Activated naive CD4-positive, alpha-beta T cell treated with anti-CD3 and anti-CD28 coated beads for 36 hours (primary cell): Measurements from ENCODE around the gene ARHGAP27. TPM values are rescaled to one million over a fixed set of nuclear protein-coding genes. Genes with fewer than 3 reads are reported as not detected.

Experiments
- CTCF ChIA-PET: fragments of 350-600 bp; sonication (Branson Sonifier 250); formaldehyde crosslinking; loops from one replicate; lab custom pipeline; 2021; ENCODE audit warnings: antibody characterized with exemption; lab: Charles Lee
- DNase-seq: peaks from one replicate; pipeline ENCODE4 v3.0.0-alpha.2; 2020
- H3K27ac Mint-ChIP-seq: one replicate; pipeline ENCODE4 v1.8.0; 2021; ENCODE audit warnings: mild to moderate bottlenecking, mixed read lengths
- H3K27me3 Mint-ChIP-seq: one replicate; pipeline ENCODE4 v1.8.0; 2021; ENCODE audit warnings: low read depth, mixed read lengths
- H3K36me3 Mint-ChIP-seq: one replicate; pipeline ENCODE4 v1.8.0; 2021; ENCODE audit warnings: low read depth, mixed read lengths
- H3K4me1 Mint-ChIP-seq: one replicate; pipeline ENCODE4 v1.8.0; 2021; ENCODE audit warnings: low read depth, mixed read lengths
- H3K4me3 Mint-ChIP-seq: one replicate; pipeline ENCODE4 v1.8.0; 2021; ENCODE audit warnings: mild to moderate bottlenecking, moderate library complexity, mixed read lengths
- H3K9me3 Mint-ChIP-seq: one replicate; pipeline ENCODE4 v1.8.0; 2021; ENCODE audit warnings: mixed read lengths
- intact Hi-C: fragments of 100-400 bp; cut with micrococcal nuclease; formaldehyde crosslinking; loops from one replicate; pipeline ENCODE4 v1.15.1; 2023
- total RNA-seq, 2 experiments: library from RNA; stranded (reverse); gene quantifications; one replicate each; pipeline ENCODE4 v1.2.3, GENCODE V29; 2021

Gene ARHGAP27
- total RNA-seq, 2 experiments from 2014 or later = 39.5 to 41.3 TPM

DNA sequence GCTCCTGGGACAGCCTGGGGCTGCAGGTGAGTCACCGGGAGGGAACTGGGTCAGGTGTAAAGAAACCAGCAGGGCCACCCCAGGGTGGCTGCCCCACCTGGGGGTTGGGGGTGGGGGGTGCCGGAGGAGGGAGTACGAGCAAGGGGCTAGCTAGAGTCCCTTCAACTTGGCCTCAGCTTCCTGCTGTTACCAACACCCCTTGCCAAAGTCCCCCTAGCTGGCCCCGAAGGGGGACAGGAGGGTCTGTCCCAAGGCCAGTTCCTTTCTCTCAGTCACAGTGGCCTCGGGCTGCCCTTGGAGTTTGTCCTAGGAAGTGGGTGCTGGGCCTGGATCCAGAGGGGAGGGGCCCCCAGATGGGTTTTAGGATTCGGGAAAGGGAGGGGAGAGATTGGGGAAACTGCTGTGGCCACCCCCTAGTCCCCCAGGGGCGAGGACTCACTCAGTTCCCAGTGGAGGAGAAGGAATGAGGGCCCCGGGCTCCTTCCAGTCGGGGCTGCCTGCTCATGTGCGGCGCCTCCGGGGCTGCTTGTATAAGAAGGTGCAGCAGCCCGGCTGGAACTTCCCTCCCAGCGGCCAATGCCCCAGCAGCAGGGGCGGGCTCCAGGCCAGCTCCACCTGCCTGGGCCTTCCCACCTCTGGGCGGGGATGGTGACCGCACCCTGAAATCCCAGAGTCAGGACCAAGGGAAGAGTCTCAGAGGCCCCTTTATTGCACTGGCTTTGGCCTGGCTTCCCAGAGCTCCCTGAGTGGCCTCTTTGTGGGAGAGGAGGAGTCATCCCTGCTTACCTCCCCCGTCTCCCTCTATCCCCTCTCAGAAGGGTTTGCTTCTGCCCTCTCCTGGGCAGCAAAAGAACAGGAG lies 7.3 kb downstream of the ARHGAP27 start:
- H3K27me3 Mint-ChIP-seq = peaks cover 5% of the 10 kb centered on the region
- H3K4me1 Mint-ChIP-seq = peaks cover 13% of the 10 kb centered on the region
- H3K27ac Mint-ChIP-seq = no peak overlapping the region
- no peaks in the 10 kb centered on the region for H3K9me3 Mint-ChIP-seq
- no peak overlapping the region for H3K4me3 Mint-ChIP-seq
- no peak for DNase-seq
- H3K36me3 Mint-ChIP-seq = no peaks in the 10 kb centered on the region
- intact Hi-C loops = loop anchor here (2.0 kb wide), 1 partner anchor 31 kb away; no protein-coding TSS in a partner anchor
- CTCF ChIA-PET = no interaction called here

- no peak overlapping the region for H3K27ac Mint-ChIP-seq
- CTCF ChIA-PET = interaction anchor here (1.0 kb wide), 1 partner anchor 12 kb away, joined by 3 read pairs; no protein-coding TSS in a partner anchor
- peaks cover 5% of the 10 kb centered on the region for H3K27me3 Mint-ChIP-seq
- peaks cover 13% of the 10 kb centered on the region for H3K4me1 Mint-ChIP-seq
- DNase-seq = no peak
- no peaks in the 10 kb centered on the region for H3K36me3 Mint-ChIP-seq
- no peaks in the 10 kb centered on the region for H3K9me3 Mint-ChIP-seq
- intact Hi-C loops = loop anchor here (2.0 kb wide), 1 partner anchor 30 kb away; no protein-coding TSS in a partner anchor
- H3K4me3 Mint-ChIP-seq = no peak overlapping the region
Observed at GRCh38 chr17:45424769-45425124, 7.9 kb downstream of the ARHGAP27 start.

GRCh38 chr17:45423975-45424335 lies 8.7 kb downstream of the ARHGAP27 start:
- peaks cover 5% of the 10 kb centered on the region for H3K27me3 Mint-ChIP-seq
- no peaks in the 10 kb centered on the region for H3K36me3 Mint-ChIP-seq
- H3K4me3 Mint-ChIP-seq = no peak overlapping the region
- no peaks in the 10 kb centered on the region for H3K9me3 Mint-ChIP-seq
- no peak for DNase-seq
- CTCF ChIA-PET = interaction anchor here (1.0 kb wide), 1 partner anchor 11 kb away, joined by 3 read pairs; no protein-coding TSS in a partner anchor
- no peak overlapping the region for H3K27ac Mint-ChIP-seq
- intact Hi-C loops = loop anchor here (2.0 kb wide), 1 partner anchor 29 kb away; no protein-coding TSS in a partner anchor
- H3K4me1 Mint-ChIP-seq = peaks cover 10% of the 10 kb centered on the region

DNA sequence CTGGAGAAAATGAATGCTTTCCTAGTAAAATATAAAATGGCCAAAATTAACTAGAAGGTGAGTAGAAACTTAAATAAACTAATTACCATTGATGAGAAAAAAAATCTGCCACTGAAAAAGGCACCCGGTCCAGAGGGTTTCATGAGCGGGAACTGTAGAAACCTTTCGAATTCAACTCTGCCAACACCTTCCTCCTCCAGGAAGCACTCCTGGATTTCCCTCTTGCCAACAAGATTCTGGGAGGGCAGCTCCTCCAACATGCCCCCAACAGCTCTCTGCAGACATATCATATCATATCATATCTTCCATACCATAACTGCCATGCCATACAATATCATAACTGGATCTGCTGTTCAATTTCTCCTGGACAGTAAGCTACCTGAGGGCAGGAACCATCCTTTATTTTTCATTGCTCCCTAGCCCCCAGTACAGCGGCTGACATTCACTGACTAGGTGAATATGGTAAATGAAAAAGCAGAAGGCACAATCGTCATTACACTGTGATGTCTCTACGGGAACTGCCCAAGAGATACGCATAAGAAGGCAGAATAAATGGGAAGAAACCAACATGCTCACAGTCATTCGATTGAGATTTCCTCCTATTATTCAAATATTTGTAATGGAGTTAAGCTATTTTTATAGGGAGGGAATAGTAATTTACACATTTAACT lies 9.2 kb downstream of the ARHGAP27 start:
- Mint-ChIP-seq H3K4me3 (no peak overlapping the region), H3K4me1 (peaks cover 5% of the 10 kb centered on the region), H3K9me3 (no peaks in the 10 kb centered on the region), H3K36me3 (no peaks in the 10 kb centered on the region), H3K27ac (no peak overlapping the region), H3K27me3 (peaks cover 2% of the 10 kb centered on the region)
- CTCF ChIA-PET = interaction anchor here (1.0 kb wide), 1 partner anchor 11 kb away, joined by 3 read pairs; no protein-coding TSS in a partner anchor
- no peak for DNase-seq
- intact Hi-C loops = no loop called here

- Mint-ChIP-seq H3K4me3 (no peak overlapping the region), H3K27ac (no peak overlapping the region), H3K36me3 (no peaks in the 10 kb centered on the region), H3K9me3 (no peaks in the 10 kb centered on the region), H3K4me1 (peaks cover 20% of the 10 kb centered on the region), H3K27me3 (no peaks in the 10 kb centered on the region)
- CTCF ChIA-PET = no interaction called here
- no peak for DNase-seq
- intact Hi-C loops = no loop called here
Observed at GRCh38 chr17:45414990-45415881, 17.4 kb downstream of the ARHGAP27 start.

DNA sequence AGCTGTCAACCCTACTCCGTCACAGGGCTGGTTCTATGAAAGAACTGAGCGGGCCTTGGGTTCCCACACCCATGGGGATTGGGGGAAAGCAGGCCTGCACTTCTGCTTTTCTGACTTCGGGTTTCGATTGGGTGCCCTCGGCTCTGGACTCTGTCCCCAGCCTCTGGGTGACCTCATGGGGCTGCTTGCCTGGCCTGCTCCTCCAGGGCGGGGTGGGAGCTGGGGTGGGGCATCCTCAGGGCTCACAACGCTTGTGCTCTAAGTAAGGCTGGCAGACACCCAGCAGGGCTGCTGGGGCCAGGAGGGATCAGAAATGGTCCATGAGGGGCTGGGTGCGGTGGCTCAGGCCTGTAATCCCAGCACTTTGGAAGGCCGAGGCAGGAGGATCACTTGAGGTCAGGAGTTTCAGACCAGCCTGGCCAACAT lies 19.2 kb downstream of the ARHGAP27 start:
- Mint-ChIP-seq H3K4me1 (peaks cover 30% of the 10 kb centered on the region), H3K4me3 (no peak overlapping the region), H3K36me3 (peaks cover 3% of the 10 kb centered on the region), H3K9me3 (no peaks in the 10 kb centered on the region), H3K27ac (no peak overlapping the region), H3K27me3 (no peaks in the 10 kb centered on the region)
- intact Hi-C loops = no loop called here
- DNase-seq = no peak
- CTCF ChIA-PET = interaction anchor here (0.6 kb wide), 1 partner anchor 193 kb away, joined by 5 read pairs; no protein-coding TSS in a partner anchor

DNA sequence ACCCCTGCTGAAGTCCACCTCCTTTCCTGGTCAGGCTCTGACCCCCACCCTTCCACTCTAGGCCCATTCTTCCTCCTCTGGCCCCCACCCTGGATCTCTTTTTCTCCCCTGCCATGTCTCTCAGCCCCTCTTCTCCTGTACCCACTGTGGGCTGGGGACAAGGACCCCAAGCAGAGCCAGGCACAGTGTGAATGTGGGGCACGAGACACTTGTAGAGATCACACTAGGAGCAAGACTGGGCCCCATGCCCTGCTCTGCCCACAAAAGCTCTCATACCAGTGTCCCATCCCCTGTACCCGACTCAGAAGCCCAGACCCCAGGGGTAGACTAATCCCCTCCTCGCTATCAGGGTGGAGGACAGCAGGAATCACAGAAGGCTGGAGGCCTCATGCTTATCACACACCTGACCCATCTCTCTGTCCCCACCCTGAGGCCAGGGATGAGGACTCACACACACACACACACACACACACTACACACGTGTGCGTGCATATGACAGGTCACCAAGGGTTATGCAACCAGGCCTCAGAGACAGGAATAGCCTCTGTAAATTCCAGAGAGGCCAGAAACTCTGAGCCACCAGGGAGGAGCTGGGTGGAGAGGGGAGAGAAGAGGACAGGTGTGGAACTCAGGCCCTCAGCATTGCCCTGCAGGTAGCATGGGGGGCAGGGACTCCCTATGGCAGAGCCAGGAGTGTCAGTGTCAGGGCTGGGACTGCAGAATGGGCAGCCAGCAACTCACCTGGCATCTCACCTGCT lies 21.1 kb downstream of the ARHGAP27 start:
- Mint-ChIP-seq H3K27me3 (no peaks in the 10 kb centered on the region), H3K4me1 (peaks cover 48% of the 10 kb centered on the region), H3K36me3 (peaks cover 12% of the 10 kb centered on the region), H3K4me3 (peak overlapping the region; percentile 99), H3K9me3 (no peaks in the 10 kb centered on the region), H3K27ac (peak overlapping the region; percentile 100)
- DNase-seq = no peak
- CTCF ChIA-PET = interaction anchor here (0.7 to 2.6 kb wide), 5 partner anchors 16 to 192 kb away, joined by 3 to 10 read pairs (median 4); no protein-coding TSS in a partner anchor
- intact Hi-C loops = no loop called here

DNA sequence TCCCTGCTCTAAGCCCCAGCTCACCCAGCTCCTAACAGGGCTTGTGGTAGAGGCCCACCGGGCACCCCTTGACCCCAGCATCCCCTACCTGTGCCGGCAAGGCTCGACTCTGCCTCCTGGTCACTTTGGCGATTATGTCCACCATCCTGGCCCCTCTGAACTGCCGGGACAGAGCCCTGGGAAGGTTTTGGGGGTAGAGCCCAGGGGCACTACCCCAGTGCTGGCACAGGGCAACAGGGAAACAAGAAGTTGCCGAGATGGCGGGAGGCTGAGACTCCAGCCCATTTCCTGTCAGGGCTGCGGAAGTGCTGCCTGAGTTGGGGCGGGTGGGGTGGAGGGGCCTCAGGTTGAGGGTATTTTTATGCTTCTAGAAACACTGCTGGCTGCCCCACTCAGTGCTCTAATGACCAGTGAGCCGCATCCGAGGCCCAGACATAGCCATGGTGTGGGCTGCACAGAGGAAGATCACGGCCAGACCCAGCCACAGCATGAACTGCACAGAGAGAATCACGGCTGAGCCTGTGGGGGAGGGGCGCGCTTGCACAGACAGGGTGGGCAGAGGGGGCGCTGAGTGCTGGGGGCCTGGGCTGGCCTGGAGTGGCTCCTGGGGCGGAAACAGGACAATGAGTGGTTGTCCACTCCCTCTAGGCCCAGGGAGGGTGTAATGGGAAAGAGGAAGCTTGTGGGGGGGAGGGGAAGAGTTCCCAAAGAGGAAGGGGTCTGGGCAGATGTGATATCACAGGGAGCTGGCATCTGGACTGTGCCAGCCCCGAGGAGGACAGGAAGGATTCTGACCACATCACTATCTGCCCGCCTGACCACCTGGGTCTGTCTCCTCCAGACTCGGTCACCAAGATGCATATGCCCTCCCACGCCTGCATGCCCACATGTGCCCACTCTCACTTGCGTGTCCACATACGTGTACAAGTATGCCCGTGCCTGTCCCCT lies 22.3 kb downstream of the ARHGAP27 start:
- Mint-ChIP-seq H3K36me3 (peaks cover 15% of the 10 kb centered on the region), H3K27ac (peak overlapping the region; percentile 100), H3K9me3 (no peaks in the 10 kb centered on the region), H3K27me3 (no peaks in the 10 kb centered on the region), H3K4me3 (peak overlapping the region; percentile 99), H3K4me1 (peaks cover 49% of the 10 kb centered on the region)
- DNase-seq = peak; percentile 80
- CTCF ChIA-PET = interaction anchor here (0.6 to 2.6 kb wide), 6 partner anchors 16 to 878 kb away, joined by 3 to 10 read pairs (median 3); no protein-coding TSS in a partner anchor
- intact Hi-C loops = no loop called here

DNA sequence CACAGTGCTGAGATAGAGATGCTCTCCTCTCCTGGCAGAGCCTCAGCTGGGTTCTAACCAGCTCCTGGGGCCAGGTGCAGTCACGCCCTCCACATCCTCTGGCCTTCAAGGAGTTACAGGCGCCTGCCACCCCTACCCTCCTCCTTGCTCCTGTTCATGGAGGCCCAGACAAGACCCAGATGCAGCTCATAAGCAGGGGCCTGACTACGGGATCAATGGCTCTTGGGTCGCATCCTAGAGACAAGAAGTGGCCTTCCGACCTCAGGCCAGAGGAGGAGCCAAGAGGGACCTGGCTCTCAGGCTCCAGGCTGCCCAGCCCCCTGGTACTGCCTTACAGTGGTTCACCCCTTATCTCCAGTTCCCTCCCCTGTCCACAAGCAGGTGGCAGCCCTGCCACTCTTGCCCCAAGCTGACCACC lies 23.0 kb downstream of the ARHGAP27 start:
- H3K36me3 Mint-ChIP-seq = peaks cover 18% of the 10 kb centered on the region

DNA sequence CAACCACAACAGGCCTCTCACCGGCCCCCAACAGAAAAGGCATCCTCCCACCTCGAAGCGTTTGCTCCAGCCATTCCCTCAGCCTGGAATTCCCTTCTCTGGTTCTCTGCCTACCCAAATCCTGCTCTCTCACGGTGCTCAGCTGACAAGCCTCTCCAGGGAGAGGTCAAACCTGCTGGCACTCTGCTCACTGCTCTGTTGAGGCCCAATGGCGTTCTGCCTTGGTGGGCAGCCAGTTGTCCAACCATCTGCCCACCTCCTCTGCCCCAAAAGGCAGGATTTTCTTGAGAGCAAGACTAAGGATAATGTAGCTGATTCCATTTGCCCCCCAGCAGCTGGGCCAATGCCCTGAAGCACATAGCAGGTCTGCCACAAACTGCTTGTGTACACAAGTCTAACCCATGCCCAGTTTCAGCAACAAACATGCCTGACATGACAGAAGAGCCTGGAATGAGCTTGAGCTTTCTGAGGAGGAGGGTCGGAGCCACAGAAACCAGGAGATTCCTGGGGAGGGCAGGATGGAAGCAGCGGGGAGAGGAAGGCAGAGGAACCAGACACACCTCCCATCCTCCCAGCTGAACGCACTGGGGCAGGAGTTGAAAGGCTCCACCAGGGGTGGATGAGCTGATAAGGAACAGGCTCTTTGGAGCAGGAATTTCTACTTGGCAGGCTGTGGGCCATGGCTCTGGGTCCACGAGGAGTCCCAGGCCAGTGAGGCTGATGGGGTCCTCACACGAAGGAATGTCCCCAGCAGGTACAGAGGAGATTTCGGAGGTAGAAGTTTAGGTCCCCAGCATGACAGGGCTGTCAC lies 23.9 kb downstream of the ARHGAP27 start:
- CTCF ChIA-PET = interaction anchor here (0.7 to 2.6 kb wide), 6 partner anchors 14 to 274 kb away, joined by 3 to 10 read pairs (median 4); partner anchors contain the start of gene ACBD4
- Mint-ChIP-seq H3K9me3 (no peaks in the 10 kb centered on the region), H3K4me3 (peak overlapping the region; percentile 99), H3K36me3 (peaks cover 23% of the 10 kb centered on the region), H3K4me1 (peaks cover 49% of the 10 kb centered on the region), H3K27me3 (no peaks in the 10 kb centered on the region), H3K27ac (peak overlapping the region; percentile 100)
- intact Hi-C loops = no loop called here
- no peak for DNase-seq

More for the DNA sequence above, 23.0 kb downstream of the ARHGAP27 start:
- peak overlapping the region; percentile 99 for H3K4me3 Mint-ChIP-seq
- H3K27me3 Mint-ChIP-seq = no peaks in the 10 kb centered on the region
- peaks cover 49% of the 10 kb centered on the region for H3K4me1 Mint-ChIP-seq
- CTCF ChIA-PET = interaction anchor here (0.6 to 2.6 kb wide), 5 partner anchors 15 to 877 kb away, joined by 3 to 10 read pairs (median 3); no protein-coding TSS in a partner anchor
- peak overlapping the region; percentile 100 for H3K27ac Mint-ChIP-seq
- no peaks in the 10 kb centered on the region for H3K9me3 Mint-ChIP-seq
- intact Hi-C loops = no loop called here
- DNase-seq = peak; percentile 41
